Activated CD4-positive, alpha-beta T cell treated with anti-CD3 and anti-CD28 coated beads, Interleukin-2, amount 10 ng/mL, durations not matched to agents 7 days and 5 days (primary cell): ENCODE measurements around the gene TGFB1. TPM values are rescaled to one million over a fixed set of nuclear protein-coding genes. Genes with fewer than 3 reads are reported as not detected.

Experiments used
- CTCF ChIA-PET: fragments of 350-600 bp; sonication (Branson Sonifier 250); formaldehyde crosslinking; loops from one replicate; lab custom pipeline; 2021; ENCODE audit warnings: antibody characterized with exemption; lab: Charles Lee
- POLR2A ChIA-PET: fragments of 350-600 bp; sonication (Branson Sonifier 250); formaldehyde crosslinking; loops from one replicate; lab custom pipeline; 2021; ENCODE audit warnings: antibody characterized with exemption; lab: Charles Lee
- DNase-seq: peaks from one replicate; pipeline ENCODE4 v3.0.0-alpha.2; 2020
- H3K27ac Mint-ChIP-seq: one replicate; pipeline ENCODE4 v1.8.0; 2021; ENCODE audit warnings: mild to moderate bottlenecking, moderate library complexity, mixed read lengths
- H3K27me3 Mint-ChIP-seq: one replicate; pipeline ENCODE4 v1.8.0; 2021; ENCODE audit warnings: mixed read lengths
- H3K36me3 Mint-ChIP-seq: one replicate; pipeline ENCODE4 v1.8.0; 2021; ENCODE audit warnings: low read depth, mixed read lengths
- H3K4me1 Mint-ChIP-seq: one replicate; pipeline ENCODE4 v1.8.0; 2021; ENCODE audit warnings: mixed read lengths
- H3K4me3 Mint-ChIP-seq: one replicate; pipeline ENCODE4 v1.8.0; 2021; ENCODE audit warnings: mild to moderate bottlenecking, moderate library complexity, mixed read lengths
- H3K9me3 Mint-ChIP-seq: one replicate; pipeline ENCODE4 v1.8.0; 2021; ENCODE audit warnings: mixed read lengths
- total RNA-seq, 2 experiments: library from RNA; stranded (reverse); gene quantifications; one replicate each; pipeline ENCODE4 v1.2.3, GENCODE V29; 2021

The TGFB1 gene
- total RNA-seq, 2 experiments from 2014 or later: 194 TPM

DNA sequence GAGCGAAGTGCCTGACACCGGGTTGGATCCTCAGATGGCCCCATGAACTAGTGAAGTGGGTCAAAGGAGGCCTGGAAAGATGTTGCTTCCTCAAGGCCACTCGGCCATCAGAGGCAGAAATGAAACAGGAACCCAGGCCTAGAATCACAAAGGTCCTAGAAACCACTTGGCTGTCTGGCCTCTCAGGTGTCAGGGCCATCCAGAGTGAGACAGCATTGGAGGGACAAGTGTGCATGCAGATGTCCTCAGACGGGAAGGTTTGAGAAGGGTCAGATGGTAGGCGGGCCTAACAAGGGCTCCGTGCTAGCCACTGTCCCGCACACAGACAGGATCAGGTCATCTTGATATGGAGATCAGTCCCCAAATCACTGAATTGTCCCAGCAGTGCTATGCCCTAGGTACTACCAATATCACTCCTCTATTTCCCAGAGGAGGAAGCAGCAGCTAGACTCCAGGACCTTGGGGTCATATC, 29.5 kb downstream of the TGFB1 start:
- DNase-seq: no peak
- Mint-ChIP-seq H3K36me3 (peaks cover 53% of the 10 kb centered on the region), H3K4me3 (no peak overlapping the region), H3K9me3 (no peaks in the 10 kb centered on the region), H3K4me1 (peaks cover 61% of the 10 kb centered on the region), H3K27ac (peak overlapping the region; percentile 81), H3K27me3 (no peaks in the 10 kb centered on the region)
- POLR2A ChIA-PET: no interaction called here
- CTCF ChIA-PET: interaction anchor here (1.0 to 1.7 kb wide), 4 partner anchors 15 to 29 kb away, joined by 3 to 8 read pairs (median 4); no protein-coding TSS in a partner anchor

DNA sequence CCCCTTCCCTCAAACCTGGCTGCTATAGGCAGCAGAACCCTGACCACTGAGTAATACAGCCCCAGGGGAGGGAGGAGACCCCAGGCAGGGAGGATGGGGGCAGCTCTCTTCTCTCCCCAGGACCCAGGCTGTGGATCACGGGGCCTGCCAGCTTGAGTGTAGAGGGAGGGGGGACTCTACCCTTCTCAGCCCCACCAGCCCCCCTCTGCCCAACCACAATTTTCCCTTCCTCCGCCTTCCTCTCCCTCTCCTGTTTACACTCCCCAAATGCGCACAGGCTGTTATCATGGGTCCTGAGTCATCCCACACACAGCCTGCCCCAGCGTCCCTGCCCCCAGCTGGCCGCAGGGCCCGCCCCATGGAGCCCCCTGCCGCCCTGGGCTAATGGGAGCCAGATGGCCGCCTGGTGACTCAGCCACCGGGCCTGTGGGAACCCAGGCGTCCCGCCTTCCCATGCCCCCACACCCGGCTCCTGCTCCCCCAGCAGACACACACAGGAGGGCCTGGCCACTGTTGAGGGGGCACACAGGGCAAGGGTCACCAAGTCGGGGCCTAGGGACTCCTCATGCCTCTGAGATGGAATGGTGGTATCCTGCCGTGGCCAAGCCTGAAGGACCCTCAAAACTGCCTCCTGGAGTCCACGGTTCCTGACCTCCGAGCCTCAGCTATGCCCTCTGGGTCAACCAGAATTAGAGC, 30.1 kb downstream of the TGFB1 start:
- POLR2A ChIA-PET: interaction anchor here (0.9 kb wide), 1 partner anchor 28 kb away, joined by 3 read pairs; no protein-coding TSS in a partner anchor
- DNase-seq: no peak
- Mint-ChIP-seq H3K4me3 (no peak overlapping the region), H3K27me3 (no peaks in the 10 kb centered on the region), H3K27ac (peak overlapping the region; percentile 64), H3K36me3 (peaks cover 52% of the 10 kb centered on the region), H3K4me1 (peaks cover 54% of the 10 kb centered on the region), H3K9me3 (no peaks in the 10 kb centered on the region)
- CTCF ChIA-PET: interaction anchor here (1.1 to 1.4 kb wide), 3 partner anchors 15 to 30 kb away, joined by 3 to 5 read pairs (median 3); no protein-coding TSS in a partner anchor

DNA sequence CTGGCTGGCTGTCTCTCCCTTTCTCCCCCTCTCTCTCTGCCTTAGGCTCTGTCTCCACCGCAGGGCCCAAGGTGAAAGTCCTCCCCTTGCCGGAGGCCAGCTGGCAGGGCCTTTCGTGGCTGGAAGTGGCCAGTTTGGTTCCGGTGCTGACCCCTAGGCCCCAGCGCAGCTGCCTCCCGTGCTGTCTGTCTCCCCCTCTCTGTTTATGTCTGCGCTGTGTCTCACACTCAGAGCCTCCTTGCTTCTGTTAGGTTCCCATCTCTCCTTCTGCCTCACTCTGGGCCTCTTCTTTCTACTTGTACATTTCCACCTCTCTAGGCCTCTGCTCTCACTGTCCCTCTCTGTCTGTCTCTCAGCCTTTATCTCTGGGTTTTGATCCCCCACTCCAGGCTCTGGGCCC, 30.7 kb downstream of the TGFB1 start:
- no peaks in the 10 kb centered on the region for H3K27me3 Mint-ChIP-seq
- peak overlapping the region; percentile 37 for H3K27ac Mint-ChIP-seq
- no peak overlapping the region for H3K4me3 Mint-ChIP-seq
- H3K36me3 Mint-ChIP-seq: peaks cover 50% of the 10 kb centered on the region
- peaks cover 49% of the 10 kb centered on the region for H3K4me1 Mint-ChIP-seq
- ChIA-PET POLR2A (interaction anchor here (0.9 kb wide), 1 partner anchor 28 kb away, joined by 3 read pairs; no protein-coding TSS in a partner anchor), CTCF (interaction anchor here (1.1 to 1.2 kb wide), 2 partner anchors 14 to 17 kb away, joined by 3 to 5 read pairs; no protein-coding TSS in a partner anchor)
- no peaks in the 10 kb centered on the region for H3K9me3 Mint-ChIP-seq
- no peak for DNase-seq

DNA sequence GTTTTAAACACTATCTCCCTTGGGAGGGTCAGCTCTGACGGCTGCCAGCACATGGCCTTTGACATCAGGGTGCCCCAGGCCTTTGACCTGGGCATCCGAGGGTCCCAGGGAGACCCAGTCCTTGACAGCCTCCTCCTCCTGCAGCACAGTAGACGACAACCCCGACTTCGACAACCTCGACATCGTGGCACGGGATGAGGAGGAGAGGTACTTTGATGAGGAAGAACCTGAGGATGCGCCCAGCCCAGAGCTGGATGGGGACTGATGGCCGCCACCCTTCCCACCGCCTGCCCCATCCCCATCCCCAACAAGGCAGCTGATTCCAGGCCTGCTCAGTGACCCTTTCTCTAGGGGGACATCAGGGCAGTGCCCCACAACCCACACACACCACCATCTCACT, 31.3 kb downstream of the TGFB1 start:
- ChIA-PET CTCF (interaction anchor here (0.7 to 1.2 kb wide), 5 partner anchors 10 to 20 kb away, joined by 3 to 5 read pairs (median 3); no protein-coding TSS in a partner anchor), POLR2A (interaction anchor here (0.9 kb wide), 1 partner anchor 29 kb away, joined by 3 read pairs; no protein-coding TSS in a partner anchor)
- Mint-ChIP-seq H3K27me3 (no peaks in the 10 kb centered on the region), H3K9me3 (no peaks in the 10 kb centered on the region), H3K4me1 (peaks cover 46% of the 10 kb centered on the region), H3K27ac (peak overlapping the region; percentile 37), H3K36me3 (peaks cover 52% of the 10 kb centered on the region), H3K4me3 (no peak overlapping the region)
- DNase-seq: no peak

DNA sequence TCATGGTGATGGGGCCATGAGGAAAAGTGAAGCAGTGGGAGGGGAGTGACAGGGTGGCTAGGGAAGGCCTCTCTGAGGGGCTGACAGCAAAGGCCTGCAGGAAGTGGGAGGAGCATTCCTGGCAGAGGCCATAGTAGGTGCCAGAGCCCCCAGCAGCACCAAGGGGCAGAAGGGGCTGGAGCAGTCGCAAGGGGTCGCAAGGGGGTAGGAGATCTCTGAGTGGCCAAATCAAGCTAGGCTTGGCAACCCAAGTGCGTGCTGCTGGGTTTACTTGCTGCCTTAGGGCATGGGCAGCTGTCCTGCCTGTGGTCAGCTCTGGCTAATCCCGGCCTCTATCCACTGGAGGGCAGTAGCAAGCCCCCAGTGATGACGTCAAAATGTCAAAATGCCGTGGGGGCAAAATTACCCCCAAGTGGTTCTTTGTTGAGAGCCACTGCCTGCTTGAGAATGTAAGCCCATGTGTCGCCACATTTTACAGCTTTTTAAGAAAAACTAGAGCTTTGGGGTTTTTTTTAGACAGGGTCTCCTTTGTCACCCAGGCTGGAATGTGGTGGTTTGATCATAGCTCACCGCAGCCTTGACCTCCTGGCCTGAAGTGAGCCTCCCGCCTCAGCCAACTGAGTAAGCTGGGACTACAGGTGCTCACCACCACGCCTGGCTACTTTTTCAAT, 32.0 kb downstream of the TGFB1 start:
- no peaks in the 10 kb centered on the region for H3K9me3 Mint-ChIP-seq
- H3K36me3 Mint-ChIP-seq: peaks cover 54% of the 10 kb centered on the region
- POLR2A ChIA-PET: no interaction called here

DNA sequence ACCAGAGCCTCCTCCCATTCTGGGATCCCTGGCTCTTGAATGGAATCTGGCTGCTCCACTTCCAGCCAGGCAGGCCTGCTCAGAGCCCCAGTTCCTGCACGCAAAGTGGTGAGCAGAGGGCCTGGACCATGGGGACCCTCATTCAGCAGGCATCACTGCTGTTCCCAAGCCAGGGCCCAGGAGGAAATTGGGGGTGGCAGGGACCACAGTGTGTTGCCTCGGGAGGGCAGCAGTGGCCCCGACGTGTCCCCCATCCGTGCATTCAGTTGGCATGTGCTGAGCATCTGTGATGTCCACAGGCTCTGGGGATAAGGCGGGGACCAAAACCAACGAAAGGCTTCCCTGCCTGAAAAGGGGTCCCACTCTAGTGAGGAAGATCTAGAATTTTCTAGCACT, 32.5 kb downstream of the TGFB1 start:
- no peak overlapping the region for H3K4me3 Mint-ChIP-seq
- H3K9me3 Mint-ChIP-seq: no peaks in the 10 kb centered on the region
- peaks cover 42% of the 10 kb centered on the region for H3K4me1 Mint-ChIP-seq
- ChIA-PET POLR2A (no interaction called here), CTCF (no interaction called here)
- peaks cover 56% of the 10 kb centered on the region for H3K36me3 Mint-ChIP-seq
- DNase-seq: no peak
- H3K27ac Mint-ChIP-seq: peak overlapping the region; percentile 72
- H3K27me3 Mint-ChIP-seq: no peaks in the 10 kb centered on the region

More for the DNA sequence above, 32.0 kb downstream of the TGFB1 start:
- DNase-seq: no peak
- Mint-ChIP-seq H3K4me1 (peaks cover 46% of the 10 kb centered on the region), H3K4me3 (no peak overlapping the region), H3K27ac (peak overlapping the region; percentile 72), H3K27me3 (no peaks in the 10 kb centered on the region)
- CTCF ChIA-PET: interaction anchor here (0.7 to 1.2 kb wide), 4 partner anchors 11 to 19 kb away, joined by 3 to 5 read pairs (median 3); no protein-coding TSS in a partner anchor

DNA sequence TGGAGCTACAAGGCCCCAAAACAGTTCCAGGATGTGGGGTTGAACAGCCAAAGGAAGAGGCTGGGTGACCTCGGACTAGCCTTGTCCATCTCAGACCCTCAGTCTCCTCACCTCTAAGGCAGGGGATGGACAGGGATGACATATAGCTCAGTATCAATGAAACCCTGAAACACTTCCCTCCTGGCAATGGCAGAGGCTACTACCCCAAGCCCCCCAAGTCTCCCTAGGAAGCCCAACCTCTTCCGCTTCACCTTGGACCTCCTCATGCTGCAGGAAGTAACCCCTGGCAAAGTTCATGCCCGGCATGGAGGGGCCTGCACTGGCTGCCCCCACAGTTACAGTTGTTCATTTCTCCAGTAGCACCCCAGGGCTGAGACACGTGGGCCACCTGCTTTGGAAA, 33.2 kb downstream of the TGFB1 start:
- CTCF ChIA-PET: interaction anchor here (0.7 kb wide), 1 partner anchor 26 kb away, joined by 3 read pairs; no protein-coding TSS in a partner anchor
- DNase-seq: no peak
- Mint-ChIP-seq H3K4me3 (no peak overlapping the region), H3K9me3 (no peaks in the 10 kb centered on the region), H3K4me1 (peaks cover 43% of the 10 kb centered on the region), H3K27ac (peak overlapping the region; percentile 9), H3K36me3 (peaks cover 57% of the 10 kb centered on the region), H3K27me3 (no peaks in the 10 kb centered on the region)
- POLR2A ChIA-PET: no interaction called here

DNA sequence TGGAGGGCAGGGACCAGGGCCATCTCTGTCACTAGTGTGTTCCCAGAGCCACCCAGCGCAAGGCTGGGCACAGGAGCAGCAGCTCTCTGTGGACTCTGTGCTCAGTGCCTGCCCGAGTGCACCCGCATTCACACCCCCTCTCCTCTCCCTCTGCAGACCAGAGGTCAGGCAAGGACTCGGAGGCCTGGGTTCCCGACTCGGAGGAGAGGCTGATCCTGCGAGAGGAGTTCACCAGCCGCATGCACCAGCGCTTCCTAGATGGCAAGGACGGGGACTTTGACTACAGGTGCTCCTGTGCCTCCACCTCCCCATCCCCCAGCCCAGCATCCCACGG, 33.6 kb downstream of the TGFB1 start:
- no peak for DNase-seq
- peaks cover 39% of the 10 kb centered on the region for H3K4me1 Mint-ChIP-seq
- no peak overlapping the region for H3K4me3 Mint-ChIP-seq
- H3K27ac Mint-ChIP-seq: no peak overlapping the region
- no peaks in the 10 kb centered on the region for H3K27me3 Mint-ChIP-seq
- POLR2A ChIA-PET: no interaction called here
- H3K9me3 Mint-ChIP-seq: no peaks in the 10 kb centered on the region
- peaks cover 57% of the 10 kb centered on the region for H3K36me3 Mint-ChIP-seq
- CTCF ChIA-PET: interaction anchor here (0.7 kb wide), 1 partner anchor 25 kb away, joined by 3 read pairs; no protein-coding TSS in a partner anchor

DNA sequence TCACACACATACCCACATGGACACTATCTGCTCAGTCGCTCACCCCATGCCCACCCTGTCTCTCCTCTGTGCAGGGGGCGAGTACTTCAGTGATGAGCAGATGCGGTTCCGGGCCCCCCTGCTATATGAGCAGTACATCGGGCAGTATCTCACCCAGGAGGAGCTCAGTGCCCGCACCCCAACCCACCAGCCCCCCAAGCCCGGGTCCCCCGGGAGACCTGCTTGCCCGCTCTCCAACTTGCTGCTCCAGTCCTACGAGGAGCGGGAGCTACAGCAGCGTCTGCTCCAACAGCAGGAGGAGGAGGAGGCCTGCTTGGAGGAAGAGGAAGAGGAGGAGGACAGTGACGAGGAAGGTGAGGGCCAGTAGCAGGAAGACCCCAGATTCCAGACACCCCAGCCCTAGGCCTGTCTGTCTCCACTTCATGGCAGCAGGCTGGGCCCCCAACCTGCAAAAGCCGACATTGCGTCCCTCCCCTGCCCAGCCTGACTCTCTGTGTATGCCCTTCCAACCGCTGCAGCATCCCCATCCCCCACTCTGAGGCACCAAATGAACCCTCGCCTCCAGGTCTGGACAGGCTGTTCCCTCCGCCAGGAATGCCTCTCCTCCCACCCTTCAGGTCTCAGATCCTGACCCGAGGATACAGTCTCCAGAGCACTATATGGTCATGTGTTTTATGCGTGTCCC, 34.1 kb downstream of the TGFB1 start:
- Mint-ChIP-seq H3K36me3 (peaks cover 56% of the 10 kb centered on the region), H3K27ac (no peak overlapping the region), H3K27me3 (no peaks in the 10 kb centered on the region), H3K9me3 (no peaks in the 10 kb centered on the region), H3K4me1 (peaks cover 36% of the 10 kb centered on the region), H3K4me3 (no peak overlapping the region)
- ChIA-PET CTCF (interaction anchor here (0.7 kb wide), 1 partner anchor 25 kb away, joined by 3 read pairs; no protein-coding TSS in a partner anchor), POLR2A (no interaction called here)
- DNase-seq: no peak

DNA sequence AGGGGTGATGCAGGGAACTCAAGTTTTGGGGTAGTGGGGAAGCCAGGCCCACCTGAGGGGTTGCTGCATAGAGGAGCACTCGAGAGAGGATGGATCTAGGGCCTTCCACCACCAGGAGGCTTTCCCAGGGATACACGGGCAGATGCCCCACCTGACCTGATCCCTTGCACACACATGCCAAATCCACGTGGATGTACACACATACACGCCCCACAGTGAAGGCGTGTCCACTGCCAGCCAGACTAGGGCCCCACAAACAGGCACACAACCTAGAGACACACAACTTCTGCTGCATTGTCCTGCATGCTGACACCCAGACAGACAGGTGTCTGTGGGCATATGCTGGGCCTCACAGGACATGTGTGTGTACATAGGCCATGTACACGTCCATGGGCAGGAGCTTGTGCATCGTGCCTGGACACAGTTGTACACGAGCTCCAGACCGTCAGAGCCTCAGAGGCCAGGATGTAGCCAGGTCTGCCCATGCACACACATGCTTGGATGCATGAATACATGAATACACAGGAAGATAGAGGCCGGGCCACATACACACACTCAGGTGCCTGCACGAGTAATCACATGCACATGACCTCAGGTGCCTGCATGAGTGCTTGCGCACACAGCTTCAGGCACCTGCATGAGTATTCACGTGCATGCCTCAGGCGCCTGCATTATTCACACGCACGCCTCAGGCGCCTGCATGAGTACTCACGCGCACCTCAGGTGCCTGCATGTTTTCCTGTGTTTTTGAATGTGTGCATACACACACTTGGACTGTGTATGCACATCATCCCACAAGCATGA, 34.8 kb downstream of the TGFB1 start:
- H3K27ac Mint-ChIP-seq: no peak overlapping the region

DNA sequence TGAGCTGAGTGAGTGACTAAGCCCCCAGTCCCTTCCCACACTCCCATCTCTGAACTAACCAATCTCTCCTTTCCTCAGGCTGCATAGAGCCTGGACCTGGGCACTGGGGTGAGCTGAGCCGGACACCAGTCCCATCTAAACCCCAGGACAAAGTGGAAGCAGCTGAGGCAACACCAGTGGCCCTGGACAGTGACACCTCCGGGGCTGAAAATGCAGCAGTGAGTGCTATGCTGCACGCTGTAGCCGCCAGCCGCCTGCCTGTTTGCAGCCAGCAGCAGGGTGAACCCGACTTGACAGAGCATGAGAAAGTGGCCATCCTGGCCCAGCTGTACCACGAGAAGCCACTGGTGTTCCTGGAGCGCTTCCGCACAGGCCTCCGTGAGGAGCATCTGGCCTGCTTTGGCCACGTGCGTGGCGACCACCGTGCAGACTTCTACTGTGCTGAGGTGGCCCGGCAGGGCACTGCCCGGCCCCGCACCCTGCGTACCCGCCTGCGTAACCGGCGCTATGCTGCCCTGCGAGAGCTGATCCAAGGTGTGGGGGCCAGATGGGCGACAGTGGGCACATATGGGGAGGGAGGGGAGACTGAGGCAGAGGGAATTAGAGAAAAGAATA, 37.3 kb downstream of the TGFB1 start:
- Mint-ChIP-seq H3K4me3 (peak overlapping the region; percentile 10), H3K36me3 (peaks cover 65% of the 10 kb centered on the region), H3K9me3 (no peaks in the 10 kb centered on the region), H3K27ac (no peak overlapping the region), H3K4me1 (peaks cover 34% of the 10 kb centered on the region), H3K27me3 (no peaks in the 10 kb centered on the region)
- no peak for DNase-seq
- POLR2A ChIA-PET: no interaction called here
- CTCF ChIA-PET: no interaction called here

More for the DNA sequence above, 34.8 kb downstream of the TGFB1 start:
- H3K36me3 Mint-ChIP-seq: peaks cover 59% of the 10 kb centered on the region
- no peaks in the 10 kb centered on the region for H3K27me3 Mint-ChIP-seq
- DNase-seq: no peak
- CTCF ChIA-PET: interaction anchor here (1.5 kb wide), 1 partner anchor 10 kb away, joined by 3 read pairs; no protein-coding TSS in a partner anchor
- no peak overlapping the region for H3K4me3 Mint-ChIP-seq
- POLR2A ChIA-PET: no interaction called here
- no peaks in the 10 kb centered on the region for H3K9me3 Mint-ChIP-seq
- peaks cover 30% of the 10 kb centered on the region for H3K4me1 Mint-ChIP-seq
